Measurements from ENCODE around the gene CD36. TPM values are rescaled to one million over a fixed set of nuclear protein-coding genes. Genes with fewer than 3 reads are reported as not detected.

The CD36 gene
- total RNA-seq, 2 experiments from 2014 or later: not detected

DNA sequence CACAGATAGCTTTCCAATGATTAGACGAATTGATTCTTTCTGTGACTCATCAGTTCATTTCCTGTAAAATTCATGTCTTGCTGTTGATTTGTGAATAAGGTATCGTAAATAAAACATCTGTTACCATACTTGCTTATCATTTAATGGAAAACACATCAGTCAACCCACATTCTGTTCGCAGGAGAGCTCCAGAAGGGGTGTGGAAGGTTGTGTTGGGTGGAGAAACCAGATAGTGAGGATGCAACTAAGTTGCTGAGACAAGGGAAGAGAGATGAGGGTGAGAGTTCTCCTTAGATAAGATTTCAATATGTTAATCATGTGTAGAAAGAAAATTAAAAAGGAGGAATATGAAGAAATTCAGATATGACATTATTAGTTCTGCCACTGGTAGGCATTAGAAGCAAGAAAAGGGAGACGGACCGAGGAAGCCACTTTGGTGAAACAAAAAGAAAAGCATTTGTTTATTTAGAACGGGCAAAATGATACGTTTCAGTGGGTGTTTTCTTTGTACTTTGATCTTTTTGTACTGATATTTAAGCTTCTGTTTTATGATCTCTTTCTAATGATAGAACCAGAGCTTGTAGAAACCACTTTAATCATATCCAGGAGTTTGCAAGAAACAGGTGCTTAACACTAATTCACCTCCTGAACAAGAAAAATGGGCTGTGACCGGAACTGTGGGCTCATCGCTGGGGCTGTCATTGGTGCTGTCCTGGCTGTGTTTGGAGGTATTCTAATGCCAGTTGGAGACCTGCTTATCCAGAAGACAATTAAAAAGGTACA, 7.8 kb downstream of the CD36 start:
- no peaks in the 10 kb centered on the region for H3K9me3 Mint-ChIP-seq
- H3K4me3 Mint-ChIP-seq: no peak overlapping the region
- no peaks in the 10 kb centered on the region for H3K36me3 Mint-ChIP-seq
- ChIA-PET POLR2A (no interaction called here), CTCF (no interaction called here)
- no peak overlapping the region for H3K27ac Mint-ChIP-seq
- no peaks in the 10 kb centered on the region for H3K27me3 Mint-ChIP-seq
- DNase-seq: no peak
- H3K4me1 Mint-ChIP-seq (ENCODE audit: low read depth): no peaks in the 10 kb centered on the region
- intact Hi-C loops (cut with micrococcal nuclease): no loop called here

DNA sequence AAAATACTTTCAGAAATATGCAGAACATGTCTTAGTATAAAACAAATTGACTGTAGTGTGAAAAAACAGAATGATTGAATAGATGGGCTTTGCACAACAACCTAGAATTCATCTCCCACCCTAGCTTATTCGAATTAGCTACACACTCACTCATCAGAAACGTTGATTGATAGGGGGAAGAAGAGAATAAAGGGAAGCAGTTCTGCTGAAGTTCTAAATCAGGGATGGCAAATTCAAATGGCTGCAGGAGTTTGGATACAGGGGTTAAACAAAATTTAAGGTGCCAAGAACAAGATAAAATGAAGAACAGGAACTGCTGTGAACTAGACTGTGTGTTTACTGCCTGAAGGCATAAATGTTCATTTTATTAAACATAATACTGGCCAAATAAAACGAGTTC, 9.0 kb downstream of the CD36 start:
- Mint-ChIP-seq H3K27me3 (no peaks in the 10 kb centered on the region), H3K27ac (no peak overlapping the region), H3K36me3 (no peaks in the 10 kb centered on the region), H3K4me1 (ENCODE audit: low read depth) (no peaks in the 10 kb centered on the region), H3K4me3 (no peak overlapping the region), H3K9me3 (no peaks in the 10 kb centered on the region)
- ChIA-PET POLR2A (no interaction called here), CTCF (no interaction called here)
- no peak for DNase-seq
- intact Hi-C loops (cut with micrococcal nuclease): no loop called here

DNA sequence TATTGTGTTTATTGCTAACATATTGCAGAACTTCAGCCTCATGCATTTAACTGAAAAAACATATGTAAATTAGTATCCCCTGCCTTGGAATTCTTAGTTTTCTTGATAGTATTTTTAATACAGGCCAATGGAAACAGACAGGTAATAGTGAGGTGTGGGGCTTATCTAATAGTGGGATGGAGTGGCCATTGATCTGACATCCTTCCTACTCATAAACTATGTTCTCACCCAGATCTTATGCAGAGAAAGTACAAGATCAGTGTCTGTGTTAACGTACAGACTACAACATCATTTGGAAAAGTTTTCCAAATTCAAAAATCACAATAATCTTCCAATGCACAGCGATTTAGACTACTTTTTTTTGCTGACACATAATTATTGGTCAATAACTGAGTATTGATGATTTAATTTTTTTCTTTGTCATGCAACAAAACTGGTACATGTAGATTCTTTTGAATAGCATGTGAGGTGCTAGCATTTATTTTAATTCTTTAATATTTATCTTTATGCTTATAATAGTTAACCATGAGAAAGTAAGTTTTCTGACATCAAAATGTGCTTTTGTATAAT, 9.7 kb downstream of the CD36 start:
- Mint-ChIP-seq H3K27me3 (no peaks in the 10 kb centered on the region), H3K36me3 (no peaks in the 10 kb centered on the region), H3K27ac (no peak overlapping the region), H3K4me3 (no peak overlapping the region), H3K4me1 (ENCODE audit: low read depth) (no peaks in the 10 kb centered on the region), H3K9me3 (no peaks in the 10 kb centered on the region)
- no peak for DNase-seq
- CTCF ChIA-PET: no interaction called here
- intact Hi-C loops (cut with micrococcal nuclease): no loop called here
- POLR2A ChIA-PET: no interaction called here

DNA sequence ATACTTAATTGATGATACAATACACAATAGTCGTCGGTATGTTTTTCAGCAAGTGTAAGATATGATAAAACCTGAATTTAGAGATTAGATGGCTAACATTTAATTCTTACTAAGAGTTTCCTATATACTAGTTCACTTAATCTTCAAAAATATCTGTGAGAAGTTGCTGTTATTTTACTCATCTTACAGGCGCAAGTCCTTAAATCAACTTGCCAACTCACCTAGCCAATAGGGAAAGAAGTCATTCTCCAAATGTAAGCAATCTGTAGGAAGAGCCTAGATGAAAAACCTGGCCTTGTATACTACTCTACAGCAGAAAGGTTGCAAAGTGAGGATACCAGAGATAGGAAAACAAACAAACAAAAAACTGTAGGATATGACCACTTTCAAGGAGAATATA, 10.6 kb downstream of the CD36 start:
- CTCF ChIA-PET: no interaction called here
- H3K27me3 Mint-ChIP-seq: no peaks in the 10 kb centered on the region
- H3K4me3 Mint-ChIP-seq: no peak overlapping the region

DNA sequence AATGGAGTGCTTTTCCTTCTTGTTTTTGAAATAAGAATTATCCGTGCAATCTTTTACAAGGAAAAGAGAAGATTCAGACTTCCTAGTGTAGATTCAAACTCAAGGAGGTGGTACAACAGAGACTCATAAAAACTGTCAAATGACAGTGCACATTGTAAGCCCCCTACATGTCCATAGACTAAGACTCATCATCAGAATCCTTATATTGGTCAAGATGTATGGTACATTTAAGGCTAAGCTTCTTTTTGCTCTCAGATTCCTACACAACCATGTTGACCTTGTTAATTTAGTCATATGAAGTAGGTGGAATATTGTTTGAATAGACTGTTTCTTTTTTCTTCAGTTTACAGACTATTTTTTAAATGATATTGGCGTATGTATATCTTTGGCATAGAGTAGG, 11.6 kb downstream of the CD36 start:
- Mint-ChIP-seq H3K4me1 (ENCODE audit: low read depth) (no peaks in the 10 kb centered on the region), H3K27me3 (no peaks in the 10 kb centered on the region), H3K36me3 (no peaks in the 10 kb centered on the region), H3K9me3 (no peaks in the 10 kb centered on the region), H3K4me3 (no peak overlapping the region), H3K27ac (no peak overlapping the region)
- intact Hi-C loops (cut with micrococcal nuclease): no loop called here
- POLR2A ChIA-PET: no interaction called here
- CTCF ChIA-PET: no interaction called here
- DNase-seq: no peak

More for the DNA sequence above, 10.6 kb downstream of the CD36 start:
- no peaks in the 10 kb centered on the region for H3K36me3 Mint-ChIP-seq
- H3K27ac Mint-ChIP-seq: no peak overlapping the region
- H3K9me3 Mint-ChIP-seq: no peaks in the 10 kb centered on the region
- intact Hi-C loops (cut with micrococcal nuclease): no loop called here
- H3K4me1 Mint-ChIP-seq (ENCODE audit: low read depth): no peaks in the 10 kb centered on the region
- POLR2A ChIA-PET: no interaction called here
- no peak for DNase-seq

DNA sequence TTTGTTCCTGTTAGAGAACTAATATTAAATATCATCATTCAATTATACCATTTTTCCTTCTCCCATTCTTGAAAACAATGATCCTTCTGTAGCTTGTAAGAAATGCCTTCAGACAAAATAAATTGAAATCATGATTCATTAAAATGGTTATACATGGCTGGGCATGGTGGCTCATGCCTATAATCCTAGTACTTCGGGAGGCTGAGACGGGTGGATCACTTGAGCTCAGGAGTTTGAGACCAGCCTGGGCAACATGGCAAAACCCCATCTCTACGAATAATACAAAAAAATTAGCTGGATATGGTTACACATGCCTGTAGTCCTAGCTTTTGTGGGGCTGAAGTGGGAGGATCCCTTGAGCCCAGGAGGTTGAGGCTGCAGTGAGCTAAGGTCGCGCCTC, 13.0 kb downstream of the CD36 start:
- POLR2A ChIA-PET: no interaction called here
- no peaks in the 10 kb centered on the region for H3K36me3 Mint-ChIP-seq
- H3K4me3 Mint-ChIP-seq: no peak overlapping the region
- no peaks in the 10 kb centered on the region for H3K27me3 Mint-ChIP-seq
- CTCF ChIA-PET: no interaction called here
- intact Hi-C loops (cut with micrococcal nuclease): no loop called here
- no peaks in the 10 kb centered on the region for H3K9me3 Mint-ChIP-seq
- no peak overlapping the region for H3K27ac Mint-ChIP-seq
- DNase-seq: no peak
- no peaks in the 10 kb centered on the region for H3K4me1 Mint-ChIP-seq (ENCODE audit: low read depth)

DNA sequence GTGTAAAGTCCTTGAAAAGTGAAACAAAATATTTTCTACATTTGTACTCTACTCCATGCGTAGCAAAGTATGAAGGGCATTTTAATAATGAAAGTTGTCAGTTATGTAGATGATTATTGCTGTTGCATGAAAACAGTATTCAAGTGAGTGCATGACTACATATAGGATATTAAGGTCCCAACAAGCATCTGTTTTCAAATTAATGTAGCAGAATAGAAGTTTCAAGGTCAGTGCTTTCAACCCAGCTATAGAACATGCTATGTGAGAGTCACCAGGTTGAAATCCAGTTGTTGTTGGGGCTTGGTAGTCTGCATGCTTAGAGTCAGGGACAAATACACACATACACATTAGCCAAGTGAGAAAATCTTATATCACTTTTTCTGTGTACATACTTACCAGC, 14.8 kb downstream of the CD36 start:
- H3K27me3 Mint-ChIP-seq: no peaks in the 10 kb centered on the region
- POLR2A ChIA-PET: no interaction called here
- H3K9me3 Mint-ChIP-seq: no peaks in the 10 kb centered on the region
- intact Hi-C loops (cut with micrococcal nuclease): no loop called here
- H3K27ac Mint-ChIP-seq: no peak overlapping the region
- no peaks in the 10 kb centered on the region for H3K36me3 Mint-ChIP-seq
- CTCF ChIA-PET: no interaction called here
- H3K4me1 Mint-ChIP-seq (ENCODE audit: low read depth): no peaks in the 10 kb centered on the region
- H3K4me3 Mint-ChIP-seq: no peak overlapping the region
- no peak for DNase-seq

DNA sequence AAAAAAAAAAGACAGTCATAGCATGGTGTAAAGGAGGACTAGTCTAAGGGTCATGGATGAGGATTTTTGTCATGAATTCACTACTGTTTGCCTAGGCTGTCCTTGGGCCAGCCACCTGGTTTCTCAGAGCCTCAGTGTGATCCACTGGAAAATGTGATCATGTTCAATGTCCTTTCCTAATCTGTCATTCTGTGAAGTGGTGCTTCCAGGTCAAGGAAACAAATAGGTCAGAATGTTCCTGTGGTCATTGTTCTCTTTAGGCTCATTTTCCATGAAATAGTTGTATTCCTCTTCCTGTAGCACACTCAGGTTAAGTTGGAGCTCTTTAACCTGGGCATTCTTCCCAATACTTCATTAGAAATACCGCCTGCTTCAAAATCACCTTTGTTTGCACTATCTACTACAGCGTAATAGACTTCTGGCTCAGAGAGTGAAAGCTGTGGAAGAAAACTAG, 16.5 kb downstream of the CD36 start:
- Mint-ChIP-seq H3K4me3 (no peak overlapping the region), H3K27me3 (no peaks in the 10 kb centered on the region), H3K36me3 (no peaks in the 10 kb centered on the region), H3K4me1 (ENCODE audit: low read depth) (no peaks in the 10 kb centered on the region), H3K27ac (no peak overlapping the region), H3K9me3 (no peaks in the 10 kb centered on the region)
- no peak for DNase-seq
- ChIA-PET POLR2A (no interaction called here), CTCF (no interaction called here)
- intact Hi-C loops (cut with micrococcal nuclease): no loop called here

DNA sequence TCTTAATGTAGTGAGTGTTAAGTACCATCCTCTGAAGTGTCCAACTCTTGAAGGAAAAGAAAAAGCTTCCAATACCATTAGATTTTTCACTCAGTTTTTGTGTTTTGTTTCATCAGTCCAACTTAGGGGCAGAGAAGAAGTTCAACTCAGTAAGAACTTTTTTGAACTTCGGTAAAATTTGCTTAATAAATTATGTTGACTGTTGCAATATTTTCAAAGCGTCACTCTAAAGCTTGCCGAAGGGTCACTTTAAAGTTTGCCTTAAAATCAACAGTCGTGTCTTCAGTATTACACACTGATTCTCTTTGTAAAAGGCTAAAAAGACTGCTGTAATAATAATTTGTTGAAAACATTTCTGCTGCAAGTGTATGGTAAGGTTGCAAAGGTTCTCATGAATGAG, 17.6 kb downstream of the CD36 start:
- intact Hi-C loops (cut with micrococcal nuclease): no loop called here
- CTCF ChIA-PET: no interaction called here

DNA sequence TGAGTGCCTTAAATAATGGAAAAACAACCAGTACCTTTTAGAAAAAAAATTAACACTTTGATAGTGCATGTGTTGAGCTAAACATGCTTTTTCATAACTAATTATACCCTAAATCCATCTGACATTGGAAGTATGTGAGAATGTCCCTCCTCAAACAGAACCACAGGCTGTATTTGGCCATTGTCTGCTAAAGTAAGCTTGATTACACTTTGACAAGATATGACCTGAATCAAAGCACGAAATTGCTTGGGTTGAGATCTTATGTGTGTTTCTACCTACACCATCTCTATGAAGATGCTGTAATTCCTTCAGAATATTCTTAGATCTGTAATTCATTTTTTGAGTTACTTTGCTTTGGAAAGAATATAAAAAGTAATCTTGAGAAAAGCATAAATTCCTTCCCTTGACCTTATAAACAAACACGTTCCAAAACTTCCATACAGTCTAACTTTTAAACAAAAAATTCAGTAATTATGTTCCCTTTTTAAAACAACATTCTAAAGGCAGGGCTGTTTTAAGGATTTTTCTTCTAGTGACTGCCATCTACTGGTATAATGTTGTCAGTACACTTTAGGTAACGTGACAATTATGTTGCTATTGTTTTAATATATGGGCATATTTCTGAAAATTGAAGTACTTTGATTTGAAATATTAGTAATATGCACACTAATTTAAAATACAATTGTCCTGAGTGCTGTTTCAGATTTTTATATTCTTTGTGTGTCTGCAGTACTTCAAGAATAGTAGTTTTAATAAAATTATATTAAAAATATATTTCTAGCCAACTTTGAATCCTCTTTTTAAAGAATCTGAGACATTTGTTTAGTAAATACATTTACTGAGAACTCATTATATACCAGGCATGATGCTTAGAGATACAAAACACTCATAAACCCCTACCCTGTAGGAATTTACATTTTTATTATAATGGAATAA, 20.9 kb downstream of the CD36 start:
- DNase-seq: no peak
- intact Hi-C loops (cut with micrococcal nuclease): loop anchor here (1.0 kb wide), 1 partner anchor 599 kb away; no protein-coding TSS in a partner anchor
- ChIA-PET POLR2A (no interaction called here), CTCF (interaction anchor here (0.6 to 1.0 kb wide), 6 partner anchors 14 to 598 kb away, joined by 3 to 6 read pairs (median 4); no protein-coding TSS in a partner anchor)
- no peaks in the 10 kb centered on the region for H3K9me3 Mint-ChIP-seq
- H3K27ac Mint-ChIP-seq: no peak overlapping the region
- H3K4me1 Mint-ChIP-seq (ENCODE audit: low read depth): no peaks in the 10 kb centered on the region
- H3K27me3 Mint-ChIP-seq: no peaks in the 10 kb centered on the region
- H3K36me3 Mint-ChIP-seq: no peaks in the 10 kb centered on the region
- H3K4me3 Mint-ChIP-seq: no peak overlapping the region

More for the DNA sequence above, 17.6 kb downstream of the CD36 start:
- Mint-ChIP-seq H3K36me3 (no peaks in the 10 kb centered on the region), H3K27ac (no peak overlapping the region), H3K9me3 (no peaks in the 10 kb centered on the region), H3K4me1 (ENCODE audit: low read depth) (no peaks in the 10 kb centered on the region), H3K4me3 (no peak overlapping the region), H3K27me3 (no peaks in the 10 kb centered on the region)
- POLR2A ChIA-PET: no interaction called here
- no peak for DNase-seq

DNA sequence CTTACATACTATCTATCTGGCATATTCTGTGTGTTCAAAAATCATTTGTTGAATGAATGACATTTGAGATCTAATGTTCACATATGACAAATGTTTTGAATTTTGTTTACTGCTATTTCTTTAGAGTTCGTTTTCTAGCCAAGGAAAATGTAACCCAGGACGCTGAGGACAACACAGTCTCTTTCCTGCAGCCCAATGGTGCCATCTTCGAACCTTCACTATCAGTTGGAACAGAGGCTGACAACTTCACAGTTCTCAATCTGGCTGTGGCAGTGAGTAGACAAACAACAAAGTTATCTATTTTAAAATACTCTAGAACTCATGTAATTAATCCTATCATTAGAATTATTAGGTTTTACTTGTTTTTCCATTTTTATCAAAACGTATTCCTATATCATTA, 22.5 kb downstream of the CD36 start:
- ChIA-PET CTCF (no interaction called here), POLR2A (no interaction called here)

DNA sequence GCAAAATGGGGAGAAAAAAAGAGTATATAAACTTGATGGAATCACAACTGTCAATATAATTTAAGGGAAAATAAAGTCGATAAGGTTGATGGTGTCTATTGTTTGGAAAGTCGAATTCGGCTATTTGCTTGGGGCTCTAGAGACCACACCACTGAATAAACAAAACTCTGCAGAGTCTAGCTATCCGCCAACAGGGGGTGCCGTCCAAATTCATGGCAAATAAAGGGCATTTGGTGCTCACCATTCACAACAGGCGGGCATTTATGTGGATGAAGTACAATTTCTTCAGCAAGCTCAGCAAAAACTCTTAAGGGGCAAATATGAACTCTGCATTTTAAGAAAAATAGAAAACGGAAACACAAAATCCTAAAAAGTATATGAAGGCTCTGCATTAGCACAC, 23.3 kb downstream of the CD36 start:
- intact Hi-C loops (cut with micrococcal nuclease): no loop called here
- no peaks in the 10 kb centered on the region for H3K27me3 Mint-ChIP-seq
- H3K27ac Mint-ChIP-seq: no peak overlapping the region
- H3K9me3 Mint-ChIP-seq: no peaks in the 10 kb centered on the region
- ChIA-PET CTCF (interaction anchor here (0.7 kb wide), 1 partner anchor 337 kb away, joined by 3 read pairs; no protein-coding TSS in a partner anchor), POLR2A (no interaction called here)
- no peak overlapping the region for H3K4me3 Mint-ChIP-seq
- no peak for DNase-seq
- H3K36me3 Mint-ChIP-seq: no peaks in the 10 kb centered on the region
- H3K4me1 Mint-ChIP-seq (ENCODE audit: low read depth): no peaks in the 10 kb centered on the region

More for the DNA sequence above, 22.5 kb downstream of the CD36 start:
- Mint-ChIP-seq H3K27me3 (no peaks in the 10 kb centered on the region), H3K9me3 (no peaks in the 10 kb centered on the region), H3K4me1 (ENCODE audit: low read depth) (no peaks in the 10 kb centered on the region), H3K4me3 (no peak overlapping the region), H3K27ac (no peak overlapping the region), H3K36me3 (no peaks in the 10 kb centered on the region)
- no peak for DNase-seq
- intact Hi-C loops (cut with micrococcal nuclease): no loop called here

Measured in activated CD4-positive, alpha-beta memory T cell treated with anti-CD3 and anti-CD28 coated beads for 36 hours (primary cell).